ENCODE data around the gene MGAT4A.
"Not testable (repeated sequence)": the region's sequence is repeated elsewhere in the genome, so short reads cannot be mapped to it uniquely, and the experiment has no call there.

MGAT4A gene

DNA sequence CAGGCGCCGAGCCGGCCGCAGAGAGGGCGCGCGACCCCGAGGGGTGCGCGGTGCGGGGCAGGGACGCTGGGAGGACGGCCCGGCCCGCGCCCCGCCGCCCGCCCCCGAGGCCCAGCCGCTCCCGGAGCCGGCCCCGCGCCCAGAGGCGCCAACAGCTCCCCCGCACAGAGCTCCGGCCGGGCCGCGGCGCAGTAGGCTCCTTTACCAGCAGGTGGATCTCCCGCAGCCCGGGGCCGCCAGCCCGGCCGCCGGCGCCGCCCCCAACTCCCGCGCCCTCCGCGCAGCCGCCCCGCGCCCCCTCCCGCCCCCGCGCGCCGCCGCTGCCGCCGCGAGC lies 258 bp downstream of the MGAT4A start:
- Histone ChIP-seq H2BK12ac (ENCODE audit: low read length) (no peak overlapping the region), H2AK5ac (ENCODE audit: low read depth, low read length) (peak overlapping the region; percentile 48), H3K4me1 (ENCODE audit: control insufficient read depth in 2 of 2, insufficient read depth in 1 of 2, low read depth in 1 of 2, low read length in 2 of 2) (no peaks in the 10 kb centered on the region), H3K9ac (ENCODE audit: low read depth, low read length, poor library complexity) (peak overlapping the region; percentile 80), H3K9me3 (replicated peaks in 1 of 2; ENCODE audit: control insufficient read depth in 2 of 2, insufficient read depth in 1 of 2, low read depth in 1 of 2, low read length in 2 of 2) (no peaks in the 10 kb centered on the region), H3K23ac (ENCODE audit: low read depth, low read length, poor library complexity) (no peak overlapping the region), H3K4me3 (ENCODE audit: low read length in 2 of 2) (peak overlapping the region; percentile 54 to 95), H2BK120ac (ENCODE audit: low read depth, low read length) (peak overlapping the region; percentile 38), H3K14ac (ENCODE audit: low read length) (no peak overlapping the region), H2BK5ac (ENCODE audit: low read length) (no peak overlapping the region), H3K18ac (ENCODE audit: low read length) (peak overlapping the region; percentile 83), H3K4me2 (ENCODE audit: insufficient read depth, low read length, poor library complexity, severe bottlenecking) (peak overlapping the region; percentile 97), H2BK15ac (ENCODE audit: low read length) (no peak overlapping the region), H4K91ac (ENCODE audit: low read depth, low read length, poor library complexity) (no peak overlapping the region), H3K4ac (ENCODE audit: low read length) (no peak overlapping the region), H3K79me1 (ENCODE audit: low read depth, low read length) (no peaks in the 10 kb centered on the region), H3K36me3 (replicated peaks in 1 of 2; ENCODE audit: control insufficient read depth in 2 of 2, insufficient read depth in 2 of 2, low read length in 2 of 2) (no peaks in the 10 kb centered on the region), H3K27ac (replicated peaks; ENCODE audit: low read length) (no peak overlapping the region), H2AFZ (ENCODE audit: low read length) (peak overlapping the region; percentile 95), H4K8ac (ENCODE audit: low read depth, low read length) (no peak overlapping the region), H3K27me3 (ENCODE audit: control insufficient read depth in 3 of 3, insufficient read depth in 3 of 3, low read depth in 1 of 3, low read length in 3 of 3) (peaks cover 0 to 62% (median 11%) of the 10 kb centered on the region in 3 experiments)
- no CpG with 5 or more reads among the region's 56 CpGs for whole genome bisulfite sequencing, 2 donors (ENCODE audit: extremely low coverage in 2 of 2, insufficient read length in 2 of 2, insufficient replicate concordance in 1 of 2)
- DNase-seq (ENCODE audit: low spot score): peak; percentile 57

DNA sequence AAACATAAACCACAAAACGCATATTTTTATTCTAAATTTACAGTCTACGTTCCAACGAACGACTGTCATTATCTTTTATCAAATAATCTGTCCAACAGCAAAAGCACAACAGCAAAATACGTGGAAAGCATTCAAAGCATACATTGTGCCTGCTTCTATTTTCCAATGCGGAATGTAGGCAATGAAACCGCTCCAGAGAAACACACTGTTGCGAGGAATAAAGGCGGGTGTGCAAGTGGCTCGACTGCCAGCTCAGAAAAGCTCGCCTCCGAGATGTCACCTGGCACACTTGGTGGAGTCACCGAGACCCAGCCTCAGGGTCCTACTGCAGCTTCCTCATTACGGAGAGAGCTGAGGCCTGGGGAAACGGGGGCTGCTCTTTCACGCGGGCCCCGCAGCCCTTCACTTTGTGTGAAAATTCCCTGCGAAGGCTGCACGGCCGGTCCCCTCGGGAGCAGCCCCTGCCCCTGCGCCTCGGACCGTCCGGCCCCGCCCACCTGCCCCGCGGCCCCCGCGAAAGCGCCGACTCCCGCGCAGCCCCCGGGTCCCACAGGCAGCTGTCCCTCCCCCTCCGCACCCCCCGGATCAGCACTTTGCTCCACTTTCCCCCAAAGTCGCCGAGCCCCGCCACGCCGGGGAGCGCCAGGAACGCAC lies 752 bp downstream of the MGAT4A start:
- no peak overlapping the region for H3K4ac ChIP-seq (ENCODE audit: low read length)
- peaks cover 0 to 62% (median 11%) of the 10 kb centered on the region in 3 experiments for H3K27me3 ChIP-seq (ENCODE audit: control insufficient read depth in 3 of 3, insufficient read depth in 3 of 3, low read depth in 1 of 3, low read length in 3 of 3)
- H3K4me3 ChIP-seq (ENCODE audit: low read length in 2 of 2): peak overlapping the region; percentile 54 to 95
- H3K9ac ChIP-seq (ENCODE audit: low read depth, low read length, poor library complexity): peak overlapping the region; percentile 80
- peak overlapping the region; percentile 38 for H2BK120ac ChIP-seq (ENCODE audit: low read depth, low read length)
- H2BK5ac ChIP-seq (ENCODE audit: low read length): no peak overlapping the region
- H3K9me3 ChIP-seq (replicated peaks in 1 of 2; ENCODE audit: control insufficient read depth in 2 of 2, insufficient read depth in 1 of 2, low read depth in 1 of 2, low read length in 2 of 2): no peaks in the 10 kb centered on the region
- DNase-seq (ENCODE audit: low spot score): peak; percentile 29
- peak overlapping the region; percentile 48 for H2AK5ac ChIP-seq (ENCODE audit: low read depth, low read length)
- H3K36me3 ChIP-seq (replicated peaks in 1 of 2; ENCODE audit: control insufficient read depth in 2 of 2, insufficient read depth in 2 of 2, low read length in 2 of 2): no peaks in the 10 kb centered on the region
- no peaks in the 10 kb centered on the region for H3K4me1 ChIP-seq (ENCODE audit: control insufficient read depth in 2 of 2, insufficient read depth in 1 of 2, low read depth in 1 of 2, low read length in 2 of 2)
- H3K79me1 ChIP-seq (ENCODE audit: low read depth, low read length): no peaks in the 10 kb centered on the region
- no peak overlapping the region for H3K23ac ChIP-seq (ENCODE audit: low read depth, low read length, poor library complexity)
- no CpG with 5 or more reads among the region's 45 CpGs for WGBS, 2 donors (ENCODE audit: extremely low coverage in 2 of 2, insufficient read length in 2 of 2, insufficient replicate concordance in 1 of 2)
- peak overlapping the region; percentile 95 for H2AFZ ChIP-seq (ENCODE audit: low read length)
- no peak overlapping the region for H3K14ac ChIP-seq (ENCODE audit: low read length)
- peak overlapping the region; percentile 83 for H3K18ac ChIP-seq (ENCODE audit: low read length)
- peak overlapping the region; percentile 97 for H3K4me2 ChIP-seq (ENCODE audit: insufficient read depth, low read length, poor library complexity, severe bottlenecking)
- H4K8ac ChIP-seq (ENCODE audit: low read depth, low read length): no peak overlapping the region
- no peak overlapping the region for H2BK15ac ChIP-seq (ENCODE audit: low read length)
- no peak overlapping the region for H3K27ac ChIP-seq (replicated peaks; ENCODE audit: low read length)
- H4K91ac ChIP-seq (ENCODE audit: low read depth, low read length, poor library complexity): no peak overlapping the region
- H2BK12ac ChIP-seq (ENCODE audit: low read length): no peak overlapping the region

DNA sequence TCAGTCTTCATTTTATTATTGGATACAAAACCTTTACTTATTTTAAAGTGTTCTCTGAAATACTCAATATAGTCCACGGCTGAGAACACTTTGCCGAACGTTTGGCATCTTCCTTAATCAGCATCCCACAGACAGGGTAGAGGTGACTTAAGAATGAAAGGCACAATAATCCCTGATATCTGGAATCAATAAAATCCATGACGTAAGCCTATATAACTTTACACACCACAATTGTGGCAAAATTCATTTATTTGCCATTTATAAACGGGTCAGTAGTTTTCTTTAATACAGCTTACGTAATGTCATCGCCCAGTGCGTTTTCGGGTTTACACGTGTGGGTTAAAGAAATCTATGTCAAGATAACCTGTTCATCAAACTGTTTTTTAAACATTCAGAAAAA lies 1.3 kb downstream of the MGAT4A start:
- Histone ChIP-seq H2BK12ac (ENCODE audit: low read length) (no peak overlapping the region), H3K27ac (replicated peaks; ENCODE audit: low read length) (no peak overlapping the region), H3K27me3 (ENCODE audit: control insufficient read depth in 3 of 3, insufficient read depth in 3 of 3, low read depth in 1 of 3, low read length in 3 of 3) (peaks cover 0 to 62% (median 11%) of the 10 kb centered on the region in 3 experiments), H3K23ac (ENCODE audit: low read depth, low read length, poor library complexity) (no peak overlapping the region), H4K8ac (ENCODE audit: low read depth, low read length) (no peak overlapping the region), H3K4me2 (ENCODE audit: insufficient read depth, low read length, poor library complexity, severe bottlenecking) (no peak overlapping the region), H3K36me3 (replicated peaks in 1 of 2; ENCODE audit: control insufficient read depth in 2 of 2, insufficient read depth in 2 of 2, low read length in 2 of 2) (no peaks in the 10 kb centered on the region), H4K91ac (ENCODE audit: low read depth, low read length, poor library complexity) (no peak overlapping the region), H2BK5ac (ENCODE audit: low read length) (no peak overlapping the region), H3K9me3 (replicated peaks in 1 of 2; ENCODE audit: control insufficient read depth in 2 of 2, insufficient read depth in 1 of 2, low read depth in 1 of 2, low read length in 2 of 2) (no peaks in the 10 kb centered on the region), H3K18ac (ENCODE audit: low read length) (no peak overlapping the region), H2AFZ (ENCODE audit: low read length) (no peak overlapping the region), H3K4me3 (ENCODE audit: low read length in 2 of 2) (peak overlapping the region in 1 of 2 donors; percentile 54), H3K4ac (ENCODE audit: low read length) (no peak overlapping the region), H2BK15ac (ENCODE audit: low read length) (no peak overlapping the region), H3K4me1 (ENCODE audit: control insufficient read depth in 2 of 2, insufficient read depth in 1 of 2, low read depth in 1 of 2, low read length in 2 of 2) (no peaks in the 10 kb centered on the region), H3K79me1 (ENCODE audit: low read depth, low read length) (no peaks in the 10 kb centered on the region), H2AK5ac (ENCODE audit: low read depth, low read length) (no peak overlapping the region), H2BK120ac (ENCODE audit: low read depth, low read length) (no peak overlapping the region), H3K9ac (ENCODE audit: low read depth, low read length, poor library complexity) (no peak overlapping the region), H3K14ac (ENCODE audit: low read length) (no peak overlapping the region)
- no peak for DNase-seq (ENCODE audit: low spot score)
- no CpG with 5 or more reads among the region's 10 CpGs for WGBS, 2 donors (ENCODE audit: extremely low coverage in 2 of 2, insufficient read length in 2 of 2, insufficient replicate concordance in 1 of 2)

DNA sequence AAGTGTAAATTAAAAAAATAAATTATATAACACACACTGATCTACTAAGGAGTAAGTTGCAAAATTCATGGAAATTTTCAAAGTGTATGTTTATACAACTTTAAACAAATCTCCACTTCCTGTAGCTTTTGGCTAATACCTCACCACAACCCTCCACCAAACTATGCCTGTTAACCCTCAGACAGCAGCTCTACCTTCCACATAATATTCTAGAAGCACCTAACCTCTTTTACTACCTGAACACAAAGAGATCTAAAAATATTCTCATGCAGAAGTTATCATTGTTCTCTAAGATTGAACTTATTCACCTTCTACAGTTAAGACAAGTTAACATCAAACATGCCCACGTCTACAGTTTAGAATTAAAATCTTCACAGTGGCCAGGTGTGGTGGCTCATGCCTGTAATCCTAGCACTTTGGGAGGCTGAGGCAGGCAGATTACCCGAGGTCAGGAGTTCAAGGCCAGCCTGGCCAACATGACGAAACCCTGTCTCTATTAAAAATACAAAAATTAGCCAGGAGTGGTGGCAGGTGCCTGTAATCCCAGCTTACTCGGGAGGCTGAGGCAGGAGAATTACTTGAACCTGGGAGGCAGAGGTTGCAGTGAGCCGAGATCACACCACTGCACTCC lies 2.7 kb downstream of the MGAT4A start:
- not testable (repeated sequence) for H3K23ac ChIP-seq (ENCODE audit: low read depth, low read length, poor library complexity); H3K9ac ChIP-seq (ENCODE audit: low read depth, low read length, poor library complexity); H3K4me1 ChIP-seq (ENCODE audit: control insufficient read depth in 2 of 2, insufficient read depth in 1 of 2, low read depth in 1 of 2, low read length in 2 of 2); H2BK15ac ChIP-seq (ENCODE audit: low read length); H3K18ac ChIP-seq (ENCODE audit: low read length); H3K4me3 ChIP-seq (ENCODE audit: low read length in 2 of 2); H4K8ac ChIP-seq (ENCODE audit: low read depth, low read length); H2BK120ac ChIP-seq (ENCODE audit: low read depth, low read length); H2AK5ac ChIP-seq (ENCODE audit: low read depth, low read length); H2AFZ ChIP-seq (ENCODE audit: low read length); H3K27ac ChIP-seq (replicated peaks; ENCODE audit: low read length); H2BK5ac ChIP-seq (ENCODE audit: low read length); H3K4ac ChIP-seq (ENCODE audit: low read length); H3K36me3 ChIP-seq (replicated peaks in 1 of 2; ENCODE audit: control insufficient read depth in 2 of 2, insufficient read depth in 2 of 2, low read length in 2 of 2); H3K14ac ChIP-seq (ENCODE audit: low read length); DNase-seq (ENCODE audit: low spot score); H4K91ac ChIP-seq (ENCODE audit: low read depth, low read length, poor library complexity); H3K79me1 ChIP-seq (ENCODE audit: low read depth, low read length); H2BK12ac ChIP-seq (ENCODE audit: low read length); H3K9me3 ChIP-seq (replicated peaks in 1 of 2; ENCODE audit: control insufficient read depth in 2 of 2, insufficient read depth in 1 of 2, low read depth in 1 of 2, low read length in 2 of 2); H3K4me2 ChIP-seq (ENCODE audit: insufficient read depth, low read length, poor library complexity, severe bottlenecking)
- WGBS, 2 donors (ENCODE audit: extremely low coverage in 2 of 2, insufficient read length in 2 of 2, insufficient replicate concordance in 1 of 2): no CpG with 5 or more reads among the region's 5 CpGs
- H3K27me3 ChIP-seq (ENCODE audit: control insufficient read depth in 3 of 3, insufficient read depth in 3 of 3, low read depth in 1 of 3, low read length in 3 of 3): peaks cover 0 to 61% (median 11%) of the 10 kb centered on the region in 3 experiments

Data from neuronal stem cell (in vitro differentiated cells).